NCI-H1930 (cell line): ENCODE data around the gene MRPL51.
A peak's percentile ranks its signal among the peaks of the same experiment; 100 is the strongest.
"Not testable (repeated sequence)": the region's sequence is repeated elsewhere in the genome, so short reads cannot be mapped to it uniquely, and the experiment has no call there.

Experiments used
- DNase-seq, 2 experiments: peaks; one replicate each; lab custom pipeline; 2025; lab: John Stamatoyannopoulos, UW

MRPL51 gene

GRCh38 chr12:6532051-6532926 is 39.2 kb upstream of the MRPL51 start:
- no peak for DNase-seq

- no peak for DNase-seq
Measured at GRCh38 chr12:6530576-6531260, 37.7 kb upstream of the MRPL51 start.

- no peak for DNase-seq
Measured at GRCh38 chr12:6529291-6529737, 36.3 kb upstream of the MRPL51 start.

DNA sequence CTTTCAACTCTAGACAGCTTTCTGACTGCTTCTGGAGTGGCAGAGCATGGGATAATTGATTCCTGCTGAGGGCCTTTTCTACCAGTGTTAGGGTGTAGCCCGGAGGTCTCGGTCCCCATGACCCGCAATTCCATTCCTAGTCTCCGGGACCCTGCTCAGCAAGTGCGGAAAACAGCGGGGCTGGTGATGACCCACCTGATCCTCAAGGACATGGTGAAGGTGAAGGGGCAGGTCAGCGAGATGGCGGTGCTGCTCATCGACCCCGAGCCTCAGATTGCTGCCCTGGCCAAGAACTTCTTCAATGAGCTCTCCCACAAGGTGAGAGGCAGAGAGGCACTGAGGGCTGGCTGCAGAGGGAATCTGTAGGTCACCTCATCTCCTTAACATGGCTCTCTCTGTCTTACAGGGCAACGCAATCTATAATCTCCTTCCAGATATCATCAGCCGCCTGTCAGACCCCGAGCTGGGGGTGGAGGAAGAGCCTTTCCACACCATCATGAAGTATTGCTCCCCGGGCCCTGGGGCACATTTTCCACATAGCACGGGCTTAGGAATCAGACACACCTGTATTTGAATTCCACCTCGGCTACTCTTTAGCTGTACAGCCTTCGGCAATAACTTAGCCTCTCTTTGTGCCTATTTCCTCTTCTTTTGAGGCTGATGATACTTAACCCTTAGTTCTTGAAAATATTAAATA is 35.6 kb upstream of the MRPL51 start:
- DNase-seq = no peak

- no peak for DNase-seq
Measured at GRCh38 chr12:6527711-6528110, 34.6 kb upstream of the MRPL51 start.

GRCh38 chr12:6526766-6527525 is 33.9 kb upstream of the MRPL51 start:
- DNase-seq = no peak

GRCh38 chr12:6526201-6526600 is 33.1 kb upstream of the MRPL51 start:
- DNase-seq = no peak

- no peak for DNase-seq
Measured at GRCh38 chr12:6524648-6525047, 31.6 kb upstream of the MRPL51 start.

DNA sequence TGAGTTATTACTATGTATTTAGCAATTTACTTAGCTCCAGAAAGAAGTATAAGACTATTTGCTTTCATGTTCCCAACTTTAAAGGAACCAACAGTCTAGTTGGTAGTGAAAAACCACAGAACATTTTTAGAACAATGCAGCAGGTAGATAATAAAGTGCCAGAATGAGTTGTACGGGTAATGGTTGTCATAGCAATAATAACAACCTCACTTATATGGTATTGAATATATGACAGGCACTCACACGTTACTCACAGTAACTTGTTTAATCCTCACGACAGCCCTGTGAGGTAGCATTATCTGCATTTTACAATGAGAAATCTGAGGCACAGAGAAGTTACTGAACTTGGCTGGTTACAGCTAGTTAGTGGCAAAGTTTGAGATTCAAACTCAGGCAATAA is 30.6 kb upstream of the MRPL51 start:
- no peak for DNase-seq

DNA sequence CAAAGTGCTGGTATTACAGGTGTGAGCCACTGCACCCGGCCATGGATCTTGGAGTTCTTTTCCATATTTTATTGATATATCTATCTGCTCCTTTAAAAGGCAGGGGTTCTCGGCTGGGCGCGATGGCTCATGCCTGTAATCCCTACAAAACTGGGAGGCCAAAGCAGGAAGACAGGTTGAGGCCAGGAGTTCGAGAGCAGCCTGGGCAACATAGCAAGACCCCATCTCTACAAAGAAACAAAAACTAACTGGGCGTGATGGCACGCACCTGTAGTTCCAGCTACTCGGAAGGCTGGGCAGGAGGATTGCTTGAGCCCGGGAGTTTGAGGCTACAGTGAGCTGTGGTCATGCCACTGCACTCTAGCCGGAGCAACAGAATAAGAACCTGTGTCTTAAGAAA is 29.1 kb upstream of the MRPL51 start:
- DNase-seq = no peak

DNA sequence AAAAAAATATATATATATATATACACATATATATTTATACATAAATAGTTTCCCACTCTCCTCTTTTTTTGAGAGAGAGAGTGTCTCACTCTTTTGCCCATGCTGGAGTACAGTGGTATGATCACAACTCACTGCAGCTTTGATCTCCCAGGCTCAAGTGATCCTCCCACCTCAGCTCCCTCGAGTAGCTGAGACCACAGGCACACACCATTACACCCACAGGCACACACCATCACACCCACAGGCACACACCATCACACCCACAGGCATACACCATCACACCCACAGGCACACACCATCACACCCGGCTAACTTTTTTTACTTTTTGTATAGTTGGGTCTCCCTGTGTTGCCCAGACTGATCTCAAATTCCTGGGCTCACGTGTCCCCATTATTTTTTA is 27.1 kb upstream of the MRPL51 start:
- no peak for DNase-seq

DNA sequence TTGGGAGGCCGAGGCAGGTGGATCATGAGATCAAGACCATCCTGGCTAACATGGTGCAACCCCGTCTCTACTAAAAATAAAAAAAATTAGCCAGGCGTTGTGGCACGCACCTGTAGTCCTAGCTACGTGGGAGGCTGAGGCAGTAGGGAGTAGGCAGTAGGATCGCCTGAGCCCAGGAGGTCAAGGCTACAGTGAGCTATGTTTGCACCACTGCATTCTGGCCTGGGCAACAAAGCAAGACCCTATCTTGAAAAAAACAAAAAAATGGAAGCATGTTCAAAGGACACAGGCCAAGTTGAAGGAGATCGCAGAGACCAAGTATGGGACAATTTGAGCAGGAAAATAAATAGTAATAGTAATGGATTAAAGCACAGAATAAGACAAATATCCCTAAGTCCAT is 15.0 kb upstream of the MRPL51 start:
- DNase-seq = no peak

DNA sequence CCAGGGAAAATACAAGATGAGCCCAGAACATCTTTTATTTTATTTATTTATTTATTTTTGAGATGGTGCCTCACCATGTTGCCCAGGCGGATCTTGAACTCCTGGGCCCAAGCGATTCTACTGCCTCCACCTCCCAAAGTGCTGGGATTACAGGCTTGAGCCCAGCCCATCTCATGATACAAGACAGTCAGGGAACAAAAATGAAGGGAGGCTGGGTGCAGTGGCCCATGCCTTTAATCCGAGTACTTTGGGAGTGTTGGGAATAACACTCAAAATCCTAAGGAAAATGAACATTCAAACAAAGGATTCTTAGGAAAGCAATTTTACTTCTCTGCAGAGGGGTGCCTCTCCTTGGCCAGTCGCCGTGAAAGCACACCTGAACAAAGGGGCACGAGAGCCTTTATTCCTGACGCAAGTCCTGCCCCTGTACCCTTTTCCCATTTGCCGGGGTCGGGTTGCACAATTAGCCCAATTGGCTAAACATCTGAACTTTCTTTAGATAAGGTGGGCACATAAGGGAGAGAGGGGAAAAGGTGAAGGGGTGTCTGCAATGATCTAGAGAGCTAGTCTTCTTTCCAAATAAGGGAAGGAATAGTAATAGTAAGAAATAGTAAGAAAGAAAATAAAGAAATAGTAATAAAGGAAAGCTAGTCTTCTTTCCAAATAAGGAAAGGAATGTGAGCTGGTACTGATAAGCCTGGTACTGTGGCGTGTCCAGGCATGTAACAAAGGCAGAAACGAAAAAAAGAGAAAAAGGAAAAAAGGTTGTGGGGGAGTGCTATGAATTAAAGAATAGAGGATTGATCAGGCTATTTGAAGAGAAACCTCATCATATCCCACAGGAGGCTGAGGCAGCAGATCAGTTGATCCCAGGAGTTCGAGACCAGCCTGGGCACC is 14.3 kb upstream of the MRPL51 start:
- no peak for DNase-seq

DNA sequence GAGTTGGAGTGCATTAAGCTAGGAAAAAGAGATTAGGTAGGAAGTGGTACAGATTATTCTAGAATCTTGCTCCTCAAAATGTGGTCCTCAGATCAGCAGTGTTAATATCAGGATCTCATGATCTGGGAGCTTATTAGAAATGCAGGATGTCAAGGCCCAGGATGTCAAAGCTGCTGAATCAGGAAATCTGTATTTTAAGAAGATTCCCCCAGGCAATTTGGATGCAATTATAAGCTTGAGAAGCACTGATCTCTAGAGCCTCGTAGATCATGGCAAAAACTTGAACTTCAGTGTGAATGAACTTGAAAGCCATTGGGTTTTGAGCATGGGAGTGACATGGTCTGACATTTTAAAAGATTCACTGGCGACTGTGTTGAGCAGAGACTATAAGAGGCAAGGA is 7.4 kb upstream of the MRPL51 start:
- no peak for DNase-seq

DNA sequence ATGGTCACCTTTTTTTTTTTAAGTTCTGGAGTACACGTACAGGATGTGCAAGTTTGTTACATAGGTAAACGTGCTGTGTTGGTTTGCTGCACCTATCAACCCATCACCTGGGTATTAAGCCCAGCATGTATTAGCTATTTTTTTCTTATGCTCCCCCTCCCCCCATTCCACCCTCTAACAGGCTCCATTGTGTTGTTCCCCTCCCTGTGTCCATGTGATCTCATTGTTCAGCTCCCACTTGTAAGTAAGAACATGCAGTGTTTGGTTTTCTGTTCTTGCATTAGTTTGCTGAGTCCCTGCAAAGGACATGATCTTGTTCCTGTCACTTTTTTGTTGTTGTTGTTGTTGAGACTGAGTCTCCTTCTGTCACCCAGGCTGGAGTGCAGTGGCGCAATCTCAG is 4.2 kb upstream of the MRPL51 start:
- not testable (repeated sequence) for DNase-seq

- DNase-seq = no peak
Measured at GRCh38 chr12:6494968-6495367, 1.9 kb upstream of the MRPL51 start.

GRCh38 chr12:6494258-6494743 is 1.2 kb upstream of the MRPL51 start:
- DNase-seq = no peak

GRCh38 chr12:6493497-6494257 is 615 bp upstream of the MRPL51 start, which contains the start of gene NCAPD2:
TSS of gene NCAPD2 (plus strand) at chr12:6494102. CDS start at chr12:6495099, 997 bp downstream.
- peak; percentile 97 to 98 for DNase-seq

- not testable (repeated sequence) for DNase-seq
Measured at GRCh38 chr12:6490673-6491072, 2.4 kb downstream of the MRPL51 start.

GRCh38 chr12:6489449-6489848 is 3.6 kb downstream of the MRPL51 start:
- no peak for DNase-seq
